GM10847 (cell line): ENCODE measurements around the gene STAMBP.
A peak's percentile ranks its signal among the peaks of the same experiment; 100 is the strongest.
"Not testable (repeated sequence)": the region's sequence is repeated elsewhere in the genome, so short reads cannot be mapped to it uniquely, and the experiment has no call there.

Experiments
- POLR2A ChIP-seq: IDR thresholded peaks from 2 replicates; pipeline ENCODE4 v1.6.1; 2011; ENCODE audit not compliant: insufficient read length; ENCODE audit errors: extremely low read depth

Gene STAMBP

DNA sequence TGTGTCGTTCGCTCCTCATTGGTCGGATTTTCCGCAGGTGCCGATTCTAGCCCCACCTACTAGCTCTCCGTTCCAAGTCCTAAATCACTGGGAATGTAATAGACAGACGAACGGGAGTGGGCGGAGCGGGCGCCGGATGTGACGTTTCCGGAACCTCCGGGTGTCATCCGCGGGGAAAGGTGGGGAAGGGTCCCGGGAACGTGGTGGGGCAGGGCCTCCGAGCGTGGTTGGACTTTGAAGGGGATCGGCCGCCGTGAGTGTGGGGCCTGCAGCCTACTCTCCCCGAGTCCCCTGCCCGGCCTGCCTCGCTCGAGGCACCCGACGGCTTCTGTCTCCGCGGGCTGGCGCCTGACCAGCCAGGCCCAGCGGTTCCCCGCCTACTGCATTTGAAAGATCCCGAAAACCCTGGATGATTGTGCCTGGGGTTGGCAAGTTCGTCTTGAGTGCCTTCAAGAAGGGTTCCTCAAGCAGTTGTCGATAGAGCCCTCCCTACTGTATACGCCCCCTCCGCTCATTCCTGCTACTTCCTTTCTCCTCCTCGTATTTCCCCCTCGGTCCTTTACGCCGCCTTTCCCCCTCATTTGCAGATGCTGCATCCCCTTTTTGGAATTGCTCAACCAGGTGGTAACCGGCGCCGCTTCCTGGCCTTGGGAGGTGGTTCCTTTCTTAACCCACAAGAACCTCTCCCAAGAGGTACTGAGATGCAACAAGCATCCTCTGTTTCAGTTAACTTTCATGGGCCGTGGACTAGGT lies at the start of gene STAMBP:
Gene STAMBP, plus strand, starts transcription at position 144 of the 753 bp plus-strand sequence. CDS start 1,896 bp downstream, outside the sequence.
- TF ChIP-seq POLR2A = peak; percentile 66

DNA sequence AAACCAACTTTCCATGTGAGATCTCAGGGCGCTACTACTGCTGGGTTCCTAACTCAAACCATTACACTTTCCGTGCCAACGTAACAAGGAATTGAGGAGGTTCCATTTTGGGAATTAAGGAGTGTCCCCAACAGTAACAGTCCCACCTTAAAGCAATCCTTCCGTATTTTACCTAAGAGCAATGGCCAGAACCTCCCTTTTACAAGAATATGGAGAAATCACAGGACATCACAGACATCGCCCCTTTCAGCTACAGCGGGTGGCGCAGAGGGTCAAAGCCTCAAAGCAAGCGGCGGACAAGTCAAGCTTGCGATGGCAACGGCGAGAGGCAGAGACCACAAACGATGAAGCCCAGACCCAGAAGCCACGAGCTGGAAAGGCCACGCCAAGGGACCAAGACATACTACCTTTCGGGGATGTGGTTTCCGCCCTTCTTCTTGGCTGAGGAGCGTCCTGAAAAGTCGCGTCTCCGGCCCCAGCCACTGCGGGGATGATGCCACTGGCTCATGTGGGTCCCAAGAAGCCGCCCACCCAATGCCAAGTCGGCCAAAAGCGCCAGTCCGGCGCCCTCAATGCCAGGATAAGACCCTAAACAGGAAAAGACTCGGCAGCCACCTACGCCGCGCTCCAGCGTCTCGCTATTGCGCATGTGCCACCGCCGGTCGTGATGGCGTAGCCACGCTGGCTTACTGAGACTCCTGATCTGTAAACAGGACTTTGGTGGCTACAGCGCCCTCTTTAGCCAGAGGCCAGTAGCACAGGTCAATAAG lies 49.1 kb upstream of the STAMBP start, which contains the start of gene DUSP11:
Gene DUSP11, minus strand, starts transcription at position 637 of the 770 bp plus-strand sequence. Its CDS starts 129 bp downstream, at position 508.
- peak; percentile 77 for TF ChIP-seq POLR2A

DNA sequence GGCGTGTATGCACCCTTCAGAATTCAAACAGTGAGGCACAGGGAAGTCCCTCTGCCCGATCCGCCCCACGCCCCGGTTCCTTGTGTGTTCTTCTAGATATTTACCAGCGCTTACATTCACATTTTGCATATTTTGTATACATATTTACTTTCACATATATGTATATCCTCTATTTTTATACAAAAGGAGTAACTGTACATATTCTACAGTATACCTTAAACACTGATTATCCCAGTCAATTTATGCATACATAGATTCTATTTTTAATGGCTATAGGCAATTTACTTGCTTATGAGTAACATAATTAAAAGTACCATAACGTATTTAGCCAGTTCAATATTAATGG lies 48.6 kb upstream of the STAMBP start:
- TF ChIP-seq POLR2A = no peak

DNA sequence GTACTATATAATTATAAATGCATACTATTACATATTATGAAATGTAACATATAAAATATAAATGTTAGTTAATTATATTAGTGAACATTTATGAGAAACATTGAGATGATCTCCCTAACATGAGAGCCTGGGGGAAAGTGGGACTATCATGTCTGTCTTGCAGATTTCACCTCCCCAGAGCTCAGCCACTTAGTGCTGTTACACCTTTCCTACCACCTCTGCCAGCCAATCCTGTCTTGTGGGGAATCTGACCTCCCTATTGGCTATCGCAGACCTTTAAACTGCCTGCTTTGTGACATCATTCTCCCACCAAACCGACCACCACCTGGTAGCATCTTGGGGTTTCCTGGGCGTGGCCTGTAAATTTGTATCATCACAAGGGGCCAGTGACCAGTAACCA lies 44.9 kb upstream of the STAMBP start, which contains the start of gene C2orf78:
Gene C2orf78, plus strand, starts transcription at position 301 of the 400 bp plus-strand sequence. CDS start 127 bp downstream, outside the sequence.
- TF ChIP-seq POLR2A = not testable (repeated sequence)

DNA sequence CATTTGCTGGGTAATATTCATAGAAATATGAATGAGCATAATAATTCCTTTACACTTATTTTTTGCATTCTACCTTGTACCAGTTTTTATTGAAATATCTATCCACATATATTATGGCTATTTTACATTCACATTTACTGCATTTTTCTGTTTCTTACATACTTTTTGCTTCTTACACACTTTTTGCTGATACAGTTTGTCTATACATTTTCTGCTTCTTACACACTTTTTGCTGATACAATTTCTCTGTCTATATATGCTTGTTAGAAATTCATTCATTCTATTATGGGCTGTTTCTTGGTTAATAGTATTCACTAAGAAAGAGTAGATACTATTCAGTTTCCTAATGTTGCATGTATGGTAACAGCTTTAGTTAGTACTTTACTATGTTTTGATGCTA lies 16.9 kb upstream of the STAMBP start:
- no peak for TF ChIP-seq POLR2A

DNA sequence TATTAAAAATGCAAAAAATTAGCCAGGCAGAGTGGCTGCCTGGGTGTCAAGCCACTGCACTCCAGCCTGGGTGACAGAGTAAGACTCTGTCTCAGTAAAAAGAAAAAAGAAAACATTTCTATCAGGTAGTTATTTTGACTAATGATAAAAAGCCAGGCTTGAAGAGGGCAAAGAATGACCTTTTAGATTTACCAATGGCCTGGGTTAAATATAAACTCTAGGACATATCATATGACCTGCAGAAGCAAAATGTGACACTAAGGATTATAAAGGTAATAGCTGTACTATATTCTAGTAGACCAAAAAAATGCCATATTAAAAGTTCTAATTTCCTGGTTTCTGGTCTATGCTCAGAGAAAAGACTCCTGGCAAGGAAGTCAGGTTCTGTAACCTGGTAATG lies 16.1 kb upstream of the STAMBP start:
- no peak for TF ChIP-seq POLR2A

DNA sequence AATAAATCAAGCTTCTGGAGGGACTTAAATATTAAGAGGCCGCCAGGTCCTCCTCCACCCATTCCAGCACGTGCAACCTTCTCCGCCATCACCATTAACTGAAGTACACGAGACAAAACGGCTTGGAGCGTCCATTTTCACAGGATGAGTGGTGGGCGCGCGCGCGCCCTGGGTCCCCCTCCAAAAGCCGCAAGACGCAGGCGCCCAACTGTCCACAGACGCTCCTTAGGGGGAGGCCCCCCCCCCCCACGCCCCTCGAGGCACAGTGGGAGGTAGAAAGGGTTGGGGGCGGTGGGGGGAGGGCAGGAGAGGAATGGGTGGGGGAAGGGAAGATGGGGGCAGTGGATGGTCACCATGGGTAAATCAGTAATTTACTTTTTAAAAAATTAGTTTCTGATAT lies 10.5 kb upstream of the STAMBP start:
- no peak for TF ChIP-seq POLR2A

DNA sequence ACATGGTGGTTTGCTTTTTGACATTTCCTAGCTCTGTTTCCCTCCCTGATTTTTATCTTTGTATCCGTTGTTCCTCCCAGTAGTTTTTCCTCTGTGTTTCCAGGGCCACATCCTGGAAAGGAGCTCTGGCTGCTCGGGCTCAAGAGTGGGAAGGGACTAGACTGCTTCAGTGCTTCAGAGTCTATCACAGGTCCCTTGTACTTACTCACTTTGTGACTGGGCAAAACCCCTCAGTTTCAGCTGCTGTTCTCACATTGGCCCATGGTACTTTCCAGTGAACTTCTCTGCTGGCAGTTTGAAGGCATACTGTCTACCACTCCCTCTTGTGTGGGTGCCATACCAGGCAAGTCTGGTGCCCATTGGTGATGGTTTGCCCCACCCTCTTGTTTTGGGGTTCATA lies 7.5 kb upstream of the STAMBP start:
- TF ChIP-seq POLR2A = no peak

DNA sequence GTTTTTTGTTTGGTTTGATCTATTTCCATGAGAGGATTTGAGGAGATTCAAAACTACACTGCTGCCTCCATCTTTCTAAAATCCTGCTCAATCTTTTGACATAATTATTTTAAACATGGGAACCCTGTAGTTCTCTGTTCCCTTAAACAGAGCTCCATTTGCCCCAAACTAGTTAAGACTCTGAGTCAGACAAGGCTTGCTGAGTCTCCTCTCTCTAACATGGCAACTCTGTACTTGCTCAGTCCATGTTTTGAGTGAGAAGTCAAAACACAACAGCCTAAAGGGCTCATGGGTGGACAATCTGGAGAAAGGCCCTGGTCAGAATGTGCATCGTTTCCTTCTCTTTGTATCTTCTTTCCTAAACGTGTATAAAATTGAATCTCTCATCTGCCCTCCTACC lies 7.1 kb upstream of the STAMBP start:
- no peak for TF ChIP-seq POLR2A

DNA sequence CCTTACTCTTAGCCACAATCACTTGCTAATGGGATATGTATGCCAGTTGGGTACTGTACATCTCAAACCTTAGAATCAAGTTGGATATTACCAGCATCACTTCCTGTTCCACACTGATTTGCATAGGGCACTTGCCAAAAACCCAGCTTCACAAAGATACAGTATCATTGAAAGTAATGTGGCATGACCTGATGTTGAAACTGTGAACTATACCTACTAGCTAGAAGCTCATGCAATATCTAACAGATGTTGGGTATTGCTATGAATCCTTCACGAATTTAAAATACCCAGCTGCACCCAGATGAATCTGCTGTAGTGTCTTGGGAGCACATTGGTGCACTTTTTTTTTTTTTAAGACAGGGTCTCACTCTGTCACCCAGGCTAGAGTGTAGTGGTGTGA lies 6.5 kb upstream of the STAMBP start:
- no peak for TF ChIP-seq POLR2A

DNA sequence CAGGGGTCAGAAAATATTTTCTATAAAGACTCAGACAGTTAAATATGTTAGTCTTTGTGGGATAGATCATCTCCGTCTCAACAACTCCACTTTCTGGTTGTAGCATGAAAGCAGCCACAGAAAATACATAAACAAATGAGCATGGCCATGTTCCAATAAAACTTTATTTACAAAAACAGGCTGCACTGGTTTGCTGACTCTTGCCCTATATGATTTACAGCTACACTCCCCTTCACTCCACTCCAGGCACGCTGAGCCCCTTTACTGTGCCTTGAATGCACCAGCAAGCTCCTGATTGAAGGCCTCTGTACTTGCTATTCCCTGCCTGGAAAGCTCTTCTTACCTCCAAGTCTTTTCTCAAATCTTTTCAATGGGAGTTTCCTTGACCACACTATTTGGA lies 5.8 kb upstream of the STAMBP start:
- no peak for TF ChIP-seq POLR2A

DNA sequence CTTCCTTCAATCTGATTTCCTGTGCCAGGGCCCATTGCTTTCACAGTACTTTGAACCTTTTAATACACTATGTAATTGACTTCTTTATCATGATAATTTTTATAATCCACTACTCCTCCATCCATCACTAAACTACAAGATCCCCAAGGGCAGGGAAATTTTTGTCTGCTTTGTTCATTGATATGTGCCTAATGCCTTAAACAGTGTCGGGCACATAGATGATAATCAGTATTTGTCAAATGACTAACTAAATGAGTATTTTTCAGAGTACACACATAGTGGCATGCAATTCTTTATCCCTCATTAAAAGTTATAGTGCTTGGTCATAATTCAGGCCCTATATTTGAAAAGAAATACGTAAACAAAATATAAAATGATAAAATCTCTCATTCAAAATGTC lies 5.3 kb upstream of the STAMBP start:
- TF ChIP-seq POLR2A = no peak

DNA sequence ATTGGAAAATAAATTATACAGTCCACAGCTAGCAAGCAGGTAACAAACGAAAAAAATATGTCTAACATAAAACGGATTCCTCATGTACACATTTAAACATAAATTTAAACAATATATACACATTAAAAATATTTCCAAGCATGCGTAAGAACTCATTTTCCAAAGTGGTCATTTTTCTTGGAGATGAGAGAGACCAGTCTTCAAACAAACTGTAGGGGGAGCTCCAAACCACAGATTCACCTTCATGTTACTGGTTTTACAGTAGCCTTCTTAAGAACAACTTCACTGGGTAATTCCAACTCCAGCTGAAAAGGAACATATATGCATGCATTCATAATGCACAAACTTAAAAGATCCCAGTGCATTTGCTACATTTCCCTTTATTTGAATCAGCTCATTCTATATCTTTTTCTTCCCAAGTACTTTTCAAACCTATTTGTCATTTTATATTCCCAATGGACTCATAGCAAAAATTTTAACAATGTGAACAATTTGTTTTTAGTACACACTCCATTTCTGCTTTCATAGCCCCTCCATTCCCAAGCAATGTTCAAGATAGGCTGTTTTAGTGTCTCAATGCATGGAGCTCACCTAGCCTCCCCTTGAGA lies 4.7 kb upstream of the STAMBP start:
- no peak for TF ChIP-seq POLR2A

DNA sequence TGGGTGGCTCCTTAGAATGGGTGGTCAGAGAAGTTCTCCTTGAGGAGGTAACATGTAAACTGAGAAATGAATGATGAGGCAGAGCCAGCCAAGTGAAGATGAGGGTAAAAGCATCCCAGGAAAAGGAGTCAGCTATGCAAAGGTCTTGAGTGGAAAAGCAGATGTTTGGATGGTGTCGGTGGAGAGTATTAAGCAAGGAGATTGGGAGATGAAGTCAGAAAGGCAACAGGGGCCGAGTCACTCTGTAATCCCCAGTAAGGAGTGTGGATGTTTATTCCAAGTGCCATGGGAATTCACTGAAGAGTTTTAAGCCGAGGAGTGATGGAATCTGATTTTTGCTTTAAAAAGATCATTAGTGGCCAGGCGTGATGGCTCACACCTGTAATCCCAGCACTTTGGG lies 3.4 kb upstream of the STAMBP start:
- no peak for TF ChIP-seq POLR2A

DNA sequence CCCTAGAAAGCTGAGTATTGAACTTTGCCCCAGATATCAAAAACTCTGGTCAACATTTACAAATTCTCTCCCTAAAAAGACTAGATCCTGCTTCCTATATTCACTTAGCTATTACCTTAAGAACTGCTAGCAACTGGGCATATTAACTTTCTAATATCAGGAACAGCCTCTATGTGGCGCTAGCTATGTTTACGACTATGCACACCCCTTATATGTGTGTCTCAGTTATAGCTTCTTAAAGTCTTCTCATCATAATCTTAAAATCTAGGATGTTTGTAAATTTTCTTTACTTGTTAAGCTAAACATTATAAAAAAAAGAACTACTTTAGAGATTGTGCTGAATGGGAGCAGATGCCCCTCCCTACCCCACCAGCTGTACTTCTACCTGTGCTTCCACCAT lies 1.7 kb upstream of the STAMBP start:
- TF ChIP-seq POLR2A = no peak
